Renal cortical epithelial cell (primary cell): ENCODE data around the gene TRAF3. TPM values are rescaled to one million over a fixed set of nuclear protein-coding genes. Genes with fewer than 3 reads are reported as not detected.
"Not testable (repeated sequence)": the region's sequence is repeated elsewhere in the genome, so short reads cannot be mapped to it uniquely, and the experiment has no call there.

Experiments
- DNase-seq: peaks from one replicate; pipeline ENCODE4 v3.0.0-alpha.2; 2011; ENCODE audit warnings: low read depth
- total RNA-seq: library from RNA; depleted of rRNA; stranded (reverse); fragments of >200 nt; gene quantifications from 2 replicates; pipeline ENCODE4 v1.2.3, GENCODE V29; 2014

The TRAF3 gene
- total RNA-seq, 1 donor from 2014 or later = 59.5 TPM

GRCh38 chr14:102866982-102867761, 89.9 kb downstream of the TRAF3 start:
- DNase-seq = no peak

GRCh38 chr14:102867826-102868580, 90.8 kb downstream of the TRAF3 start:
- no peak for DNase-seq

GRCh38 chr14:102868956-102869547, 91.8 kb downstream of the TRAF3 start:
- DNase-seq = no peak

- no peak for DNase-seq
These were observed 93.0 kb downstream of the TRAF3 start for GRCh38 chr14:102870246-102870645.

- no peak for DNase-seq
These were observed 94.0 kb downstream of the TRAF3 start for GRCh38 chr14:102870994-102871831.

- DNase-seq = no peak
These were observed 94.8 kb downstream of the TRAF3 start for GRCh38 chr14:102872020-102872419.

- DNase-seq = no peak
These were observed 95.9 kb downstream of the TRAF3 start for GRCh38 chr14:102873131-102873530.

- DNase-seq = no peak
These were observed 96.4 kb downstream of the TRAF3 start for GRCh38 chr14:102873546-102874061.

- DNase-seq = no peak
These were observed 98.4 kb downstream of the TRAF3 start for GRCh38 chr14:102875652-102876051.

- not testable (repeated sequence) for DNase-seq
These were observed 100.3 kb downstream of the TRAF3 start for GRCh38 chr14:102877511-102877910.

- no peak for DNase-seq
These were observed 101.1 kb downstream of the TRAF3 start for GRCh38 chr14:102878174-102878969.

- no peak for DNase-seq
These were observed 101.8 kb downstream of the TRAF3 start for GRCh38 chr14:102878970-102879460.

GRCh38 chr14:102882226-102882906, 105.1 kb downstream of the TRAF3 start:
- DNase-seq = no peak

GRCh38 chr14:102883089-102883541, 105.9 kb downstream of the TRAF3 start:
- no peak for DNase-seq

GRCh38 chr14:102883554-102883953, 106.3 kb downstream of the TRAF3 start:
- DNase-seq = no peak

- DNase-seq = no peak
These were observed 108.6 kb downstream of the TRAF3 start for GRCh38 chr14:102885737-102886447.

GRCh38 chr14:102888748-102889147, 111.5 kb downstream of the TRAF3 start:
- no peak for DNase-seq

- DNase-seq = no peak
These were observed 112.4 kb downstream of the TRAF3 start for GRCh38 chr14:102889615-102890014.

GRCh38 chr14:102891111-102891510, 113.9 kb downstream of the TRAF3 start:
- no peak for DNase-seq
